Suppressor macrophage treated with lipopolysaccharide for 1 hour (primary cell): Measurements from ENCODE around the gene NOTCH1.

Source experiments
- DNase-seq, 3 donors: peaks; one replicate each; pipeline ENCODE4 v3.0.0-alpha.2; 2020 to 2022

NOTCH1 gene

GRCh38 chr9:136482046-136482792 lies 63.6 kb downstream of the NOTCH1 start:
- DNase-seq: peak; percentile 40 to 52 (median 46)

GRCh38 chr9:136481558-136481957 lies 64.3 kb downstream of the NOTCH1 start:
- no peak for DNase-seq

- no peak for DNase-seq
These were observed 69.3 kb downstream of the NOTCH1 start for GRCh38 chr9:136476369-136477150.

- DNase-seq: no peak
These were observed 70.6 kb downstream of the NOTCH1 start for GRCh38 chr9:136474974-136475865.

- no peak for DNase-seq
These were observed 71.7 kb downstream of the NOTCH1 start for GRCh38 chr9:136474021-136474640.

- DNase-seq: no peak
These were observed 72.5 kb downstream of the NOTCH1 start for GRCh38 chr9:136473354-136473721.

- no peak for DNase-seq
These were observed 73.1 kb downstream of the NOTCH1 start for GRCh38 chr9:136472640-136473353.

- no peak for DNase-seq
These were observed 73.9 kb downstream of the NOTCH1 start for GRCh38 chr9:136471802-136472487.

- no peak for DNase-seq
These were observed 74.9 kb downstream of the NOTCH1 start for GRCh38 chr9:136470792-136471469.

- DNase-seq: no peak
These were observed 75.5 kb downstream of the NOTCH1 start for GRCh38 chr9:136470356-136470755.

GRCh38 chr9:136467766-136468165 lies 78.1 kb downstream of the NOTCH1 start:
- DNase-seq: no peak

- no peak for DNase-seq
These were observed 79.7 kb downstream of the NOTCH1 start for GRCh38 chr9:136466155-136466541.

- DNase-seq: no peak
These were observed 80.2 kb downstream of the NOTCH1 start for GRCh38 chr9:136465500-136466154.

- no peak for DNase-seq
These were observed 81.6 kb downstream of the NOTCH1 start for GRCh38 chr9:136464241-136464640.

GRCh38 chr9:136463578-136463977 lies 82.3 kb downstream of the NOTCH1 start:
- DNase-seq: no peak

- DNase-seq: no peak
These were observed 83.2 kb downstream of the NOTCH1 start for GRCh38 chr9:136462664-136463063.

- no peak for DNase-seq
These were observed 85.0 kb downstream of the NOTCH1 start for GRCh38 chr9:136460772-136461325.

- DNase-seq: no peak
These were observed 86.4 kb downstream of the NOTCH1 start for GRCh38 chr9:136459425-136459824.

- no peak for DNase-seq
These were observed 88.5 kb downstream of the NOTCH1 start for GRCh38 chr9:136457326-136457725.

GRCh38 chr9:136456258-136456657 lies 89.6 kb downstream of the NOTCH1 start:
- DNase-seq: no peak
